Measurements from ENCODE around the gene TSC1. TPM values are rescaled to one million over a fixed set of nuclear protein-coding genes. Genes with fewer than 3 reads are reported as not detected.

The TSC1 gene
- polyA plus RNA-seq, 4 donors = 38.2 to 59.5 (median 45.5) TPM

GRCh38 chr9:132894862-132895835, 49.3 kb downstream of the TSC1 start:
- no peak for DNase-seq (ENCODE audit: low read depth in 4 of 4, low spot score in 3 of 4)

DNA sequence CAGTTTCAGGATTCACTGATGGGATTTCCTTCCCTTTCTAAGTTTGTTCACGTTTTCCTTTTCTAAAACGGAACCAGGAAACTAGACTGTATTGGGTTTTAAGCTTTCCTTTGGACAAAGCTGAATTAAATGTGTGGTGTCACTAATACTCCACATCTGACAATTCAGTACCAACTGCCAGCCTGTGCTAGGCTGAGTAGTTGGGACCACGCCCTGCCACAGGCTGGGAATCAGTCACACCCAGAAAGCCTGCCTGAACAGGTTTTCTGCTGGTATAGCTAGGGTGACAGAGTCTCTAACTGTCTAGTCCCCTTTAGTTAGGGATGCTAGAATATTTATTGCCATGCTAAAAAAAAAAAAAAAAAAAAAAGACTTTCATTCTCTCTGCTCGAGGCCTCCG, 50.1 kb downstream of the TSC1 start:
- no peak for DNase-seq (ENCODE audit: low read depth in 4 of 4, low spot score in 3 of 4)

GRCh38 chr9:132892400-132892799, 52.0 kb downstream of the TSC1 start:
- no peak for DNase-seq (ENCODE audit: low read depth in 4 of 4, low spot score in 3 of 4)

GRCh38 chr9:132888151-132888550, 56.3 kb downstream of the TSC1 start:
- DNase-seq (ENCODE audit: low read depth in 4 of 4, low spot score in 3 of 4) = no peak

DNA sequence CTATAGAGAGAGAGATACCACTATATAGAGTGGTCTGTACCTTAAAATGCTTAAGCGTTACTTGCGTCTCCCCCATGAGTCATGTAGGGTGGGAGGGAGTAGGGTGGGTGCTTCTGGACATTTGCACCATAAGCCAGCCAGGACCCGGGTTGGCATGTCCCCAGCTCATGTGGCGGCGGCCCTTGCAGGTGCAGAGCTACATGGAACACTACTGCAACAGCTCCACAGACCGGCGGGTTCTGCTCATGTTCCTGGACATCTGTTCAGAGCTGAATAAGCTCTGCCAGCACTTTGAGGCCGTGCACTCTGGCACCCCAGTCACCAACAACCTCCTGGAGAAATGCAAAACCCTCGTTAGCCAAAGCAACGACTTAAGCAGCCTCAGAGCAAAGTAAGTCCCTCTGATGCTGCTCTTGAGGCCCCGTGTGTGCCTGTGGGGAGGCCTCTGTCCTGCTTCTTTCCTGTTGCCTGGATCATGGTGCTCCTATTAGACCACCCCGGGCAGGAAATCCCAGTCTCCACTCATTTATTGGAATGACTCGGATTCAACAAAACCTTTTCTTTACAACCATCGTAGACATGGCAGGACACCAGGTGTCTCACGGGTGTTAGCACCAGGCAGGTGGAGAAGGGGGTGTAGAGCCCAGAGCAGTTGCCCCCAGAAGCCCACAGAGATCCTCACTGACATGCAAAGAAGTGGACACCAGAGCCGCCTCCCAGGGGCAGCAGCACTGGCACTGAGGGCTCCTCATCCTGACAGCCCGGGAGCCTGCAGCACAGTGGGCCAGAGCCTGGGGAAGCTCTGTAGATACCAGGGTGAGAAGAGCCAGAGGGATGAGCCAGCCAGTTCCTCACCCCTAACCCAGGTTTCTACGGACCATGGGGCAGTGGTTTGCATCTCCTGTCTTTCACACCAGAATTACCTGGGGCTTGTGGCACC, 57.0 kb downstream of the TSC1 start:
- no peak for DNase-seq (ENCODE audit: low read depth in 4 of 4, low spot score in 3 of 4)

- no peak for DNase-seq (ENCODE audit: low read depth in 4 of 4, low spot score in 3 of 4)
Measured at GRCh38 chr9:132886334-132886725, 58.1 kb downstream of the TSC1 start.

DNA sequence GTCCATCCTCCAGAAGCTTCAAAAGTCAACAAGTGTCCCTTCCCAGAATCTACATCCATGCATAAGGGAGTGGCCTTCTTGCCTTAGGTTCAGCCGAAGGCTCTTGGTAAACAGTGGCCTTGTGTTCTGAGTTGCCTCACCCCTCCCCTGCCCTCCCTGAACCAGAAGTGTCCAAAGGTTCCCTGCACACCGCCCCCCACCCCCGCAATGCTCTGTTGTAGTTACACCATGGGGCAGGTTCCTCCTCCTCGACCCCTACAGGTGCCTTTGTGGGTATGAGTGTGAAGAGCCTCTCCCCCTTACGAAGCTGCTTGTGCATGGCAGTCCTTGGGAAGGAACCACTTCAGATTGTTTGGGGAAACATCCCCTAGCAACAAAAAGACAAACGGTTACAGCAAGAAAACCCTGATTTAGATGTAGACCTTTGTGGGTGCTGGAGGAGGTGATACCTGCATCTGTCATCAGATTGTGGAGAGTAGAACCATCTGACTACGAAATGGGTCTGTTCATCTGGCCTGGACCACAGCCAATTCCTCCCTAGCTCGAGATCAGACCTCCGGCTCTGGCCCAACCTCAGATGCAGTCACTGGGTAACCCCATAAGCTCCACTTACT, 58.6 kb downstream of the TSC1 start:
- no peak for DNase-seq (ENCODE audit: low read depth in 4 of 4, low spot score in 3 of 4)

- DNase-seq (ENCODE audit: low read depth in 4 of 4, low spot score in 3 of 4) = no peak
Measured at GRCh38 chr9:132883349-132884294, 60.8 kb downstream of the TSC1 start.

DNA sequence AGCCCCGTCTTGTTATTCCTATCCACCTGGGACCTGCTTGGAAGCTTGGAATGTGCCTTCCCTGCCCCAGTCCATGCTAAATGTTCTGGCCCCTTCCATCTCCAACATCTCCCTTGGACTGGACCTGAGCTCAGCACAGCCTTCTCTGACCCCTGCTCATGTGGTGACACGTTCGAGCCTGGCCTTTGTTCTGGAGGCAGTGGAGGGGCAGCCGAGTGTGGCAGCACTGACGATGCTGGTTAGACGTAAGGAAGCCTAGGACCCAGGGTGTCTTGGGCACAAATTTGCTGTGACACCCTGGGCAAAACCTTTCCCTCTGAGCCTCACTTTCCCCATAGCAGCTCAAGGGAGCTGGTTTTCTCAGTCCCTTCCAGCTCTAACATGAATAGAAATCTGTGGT, 61.8 kb downstream of the TSC1 start:
- DNase-seq (ENCODE audit: low read depth in 4 of 4, low spot score in 3 of 4) = no peak

DNA sequence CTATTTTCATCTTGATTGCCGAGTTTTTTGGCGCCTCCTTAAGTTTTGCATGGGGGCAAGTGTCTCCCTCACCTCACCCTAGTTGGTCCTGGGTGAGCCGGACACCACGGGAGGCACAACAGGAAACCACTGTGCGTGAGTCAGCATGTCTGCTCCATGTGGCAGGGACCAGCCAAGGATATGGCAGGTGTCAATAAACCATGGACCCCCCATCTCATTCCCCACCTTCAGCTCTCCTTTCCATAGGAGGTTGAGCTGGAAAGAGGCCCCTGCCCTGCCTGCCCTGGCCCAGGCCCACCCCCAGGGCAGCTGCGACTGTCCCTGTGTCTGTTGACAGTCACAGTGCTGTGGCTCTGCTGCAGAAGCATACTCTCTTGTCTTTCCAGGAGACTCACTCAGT, 62.6 kb downstream of the TSC1 start:
- DNase-seq (ENCODE audit: low read depth in 4 of 4, low spot score in 3 of 4) = no peak

GRCh38 chr9:132880324-132880661, 64.1 kb downstream of the TSC1 start:
- no peak for DNase-seq (ENCODE audit: low read depth in 4 of 4, low spot score in 3 of 4)

DNA sequence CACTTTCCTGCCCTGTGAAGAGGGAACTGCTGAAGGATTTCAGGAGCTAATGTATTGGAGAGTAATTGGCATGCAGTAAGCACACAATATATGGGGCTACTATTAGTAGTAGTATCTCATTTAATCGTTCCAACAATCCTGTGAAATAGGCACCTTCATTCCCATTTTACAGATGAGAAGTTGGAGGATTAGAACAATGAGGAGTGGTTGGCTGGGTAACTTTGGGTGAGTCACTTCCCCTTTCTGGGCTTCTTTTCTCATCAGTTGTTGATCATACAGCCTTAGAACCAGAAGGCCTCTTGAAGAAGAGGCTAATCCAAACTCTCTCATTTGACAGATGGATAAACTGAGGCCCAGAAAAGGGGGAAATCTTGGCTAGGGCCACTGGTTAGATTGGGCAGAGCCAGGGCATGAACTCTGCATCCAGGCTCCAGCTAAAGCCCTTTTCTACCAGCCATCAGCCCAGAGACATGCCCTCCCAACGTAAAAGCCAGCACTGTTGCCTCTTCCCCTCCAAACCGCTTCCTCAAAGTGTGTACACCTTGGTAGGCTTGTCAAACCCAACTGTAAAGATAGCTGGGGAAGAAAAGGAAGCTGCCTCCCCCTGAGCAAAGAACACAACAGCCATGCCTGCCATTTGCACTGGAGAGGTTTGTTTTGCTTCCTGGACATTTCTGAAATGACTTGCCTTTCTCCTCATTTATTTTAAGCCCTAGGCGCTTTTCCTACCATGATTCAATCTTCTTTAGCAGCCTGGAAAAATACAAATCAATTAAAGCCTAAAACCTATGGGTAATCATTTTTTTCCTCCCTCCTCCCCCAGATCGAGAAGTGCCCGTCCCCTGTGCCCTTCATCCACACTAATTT, 64.7 kb downstream of the TSC1 start:
- no peak for DNase-seq (ENCODE audit: low read depth in 4 of 4, low spot score in 3 of 4)

DNA sequence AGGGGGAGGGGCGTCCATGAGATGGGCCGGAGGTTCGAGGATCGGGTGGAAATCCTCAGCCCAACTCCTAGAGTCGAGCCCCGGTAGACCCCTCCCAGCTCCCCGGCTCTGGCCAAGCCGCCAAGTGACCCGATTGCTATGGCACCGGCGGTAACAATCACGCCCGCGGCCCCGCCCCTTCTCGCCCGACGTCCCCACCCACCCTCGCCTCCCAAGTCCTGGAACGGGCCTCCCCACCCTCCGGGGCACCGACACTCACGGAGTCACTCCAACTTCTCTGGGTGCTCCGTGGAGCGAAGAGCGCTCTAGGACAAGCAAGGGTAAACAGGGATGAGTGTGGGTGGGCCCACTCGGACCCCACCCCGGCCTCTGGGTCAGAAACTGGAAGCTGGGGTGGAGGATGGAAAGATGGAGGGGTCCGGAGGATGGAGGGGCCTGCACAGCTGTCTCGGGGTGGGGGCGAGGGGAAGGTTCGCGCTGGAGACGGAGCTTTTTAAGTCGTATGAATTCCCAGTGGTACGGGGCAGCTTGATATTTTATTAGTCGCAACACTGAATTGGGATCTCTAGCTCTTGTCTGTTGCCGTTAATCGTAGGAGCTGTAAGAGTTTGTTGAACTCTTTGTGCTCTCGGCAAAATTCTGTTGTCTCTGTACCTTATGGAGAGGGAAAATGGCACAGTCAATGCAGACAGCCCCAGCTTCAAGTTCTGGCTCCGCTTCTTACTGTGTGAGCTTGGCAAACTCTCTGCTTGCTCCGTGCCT, 65.5 kb downstream of the TSC1 start, which contains the start of gene SPACA9:
Gene SPACA9 (plus strand): TSS at position 204 of the 762 bp plus-strand sequence. CDS start 5,050 bp downstream, outside the sequence.
- DNase-seq (ENCODE audit: low read depth in 4 of 4, low spot score in 3 of 4) = peak in 2 of 4 donors; percentile 19 to 43

DNA sequence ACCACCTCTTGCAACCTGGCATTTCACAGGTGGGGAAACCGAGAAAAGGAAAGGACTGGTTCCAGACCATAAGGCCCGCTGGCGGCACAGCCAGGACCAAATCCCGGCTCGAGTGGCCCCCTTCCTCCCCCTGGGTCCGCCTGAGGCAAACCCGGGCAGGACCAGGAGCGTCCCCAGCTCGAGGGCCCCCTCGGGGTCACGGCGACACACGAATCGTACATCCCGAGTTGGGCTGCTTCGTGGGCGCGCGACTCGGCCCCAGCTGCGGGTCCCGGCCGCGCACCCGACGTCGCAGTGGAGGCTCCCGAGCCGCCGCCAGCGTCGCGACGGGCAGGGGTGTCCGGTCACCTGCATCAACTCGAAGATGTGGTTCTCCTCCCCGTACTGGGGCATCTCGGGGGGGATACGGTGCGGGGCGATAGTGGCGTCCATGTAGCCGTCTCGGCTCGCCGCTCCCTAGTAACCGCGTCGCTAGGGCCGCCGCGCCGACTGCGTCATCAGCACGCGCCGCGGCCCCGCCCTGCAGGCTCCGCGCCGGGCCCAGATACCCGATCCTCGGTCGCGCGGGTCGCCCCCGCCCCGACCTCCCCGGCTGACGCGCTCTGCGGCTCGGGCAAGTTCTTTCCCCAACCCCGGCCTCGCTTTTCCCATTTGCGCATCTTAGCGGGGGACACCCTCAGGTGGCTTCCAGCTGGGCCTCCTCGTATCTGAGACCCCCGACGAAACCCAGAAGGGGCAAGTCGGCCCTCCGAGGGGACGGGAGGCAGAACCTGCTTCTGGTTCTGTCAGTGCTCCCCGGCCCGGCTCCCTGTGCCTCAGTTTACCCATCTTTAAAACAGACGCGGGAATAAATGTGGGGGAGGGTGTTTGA, 66.4 kb downstream of the TSC1 start, which contains the start of gene AK8:
Gene AK8 (minus strand): TSS at position 461 of the 871 bp plus-strand sequence. CDS start 29 bp downstream, at position 432.
- DNase-seq (ENCODE audit: low read depth in 4 of 4, low spot score in 3 of 4) = peak; percentile 41 to 63 (median 56)

- no peak for DNase-seq (ENCODE audit: low read depth in 4 of 4, low spot score in 3 of 4)
Measured at GRCh38 chr9:132877458-132877823, 67.0 kb downstream of the TSC1 start.

DNA sequence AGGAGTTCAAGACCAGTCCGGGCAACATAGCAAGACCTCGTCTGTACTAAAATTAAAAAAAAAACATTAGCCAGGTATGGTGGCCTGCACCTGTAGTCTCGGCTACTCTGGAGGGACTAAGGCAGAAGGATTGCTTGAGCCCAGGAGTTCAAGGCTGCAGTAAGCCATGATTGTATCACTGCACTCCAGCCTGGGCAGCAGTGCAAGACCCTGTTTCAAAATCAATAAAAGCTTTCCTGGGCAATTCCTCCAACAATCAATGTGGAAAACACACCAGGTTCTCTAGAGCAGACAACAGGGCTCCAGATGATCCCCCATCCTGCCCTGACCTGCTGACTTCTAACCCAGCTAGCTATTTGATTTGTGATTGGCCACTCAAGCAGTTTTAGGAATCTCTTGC, 67.6 kb downstream of the TSC1 start:
- DNase-seq (ENCODE audit: low read depth in 4 of 4, low spot score in 3 of 4) = no peak

GRCh38 chr9:132875159-132875558, 69.3 kb downstream of the TSC1 start:
- DNase-seq (ENCODE audit: low read depth in 4 of 4, low spot score in 3 of 4) = no peak
